NOMO-1 treated with dmso at 0.1 percent for 144 hours (cell line): Measurements from ENCODE around the gene FAIM.
"Not testable (repeated sequence)": the region's sequence is repeated elsewhere in the genome, so short reads cannot be mapped to it uniquely, and the experiment has no call there.

ENCODE experiments used
- DNase-seq: peaks from one replicate; lab custom pipeline; 2025; ENCODE audit not compliant: unreplicated experiment; lab: John Stamatoyannopoulos, UW

Gene FAIM

GRCh38 chr3:138675393-138675792 lies 66.8 kb downstream of the FAIM start:
- no peak for DNase-seq

- no peak for DNase-seq
Observed at GRCh38 chr3:138678086-138678485, 69.5 kb downstream of the FAIM start.

- no peak for DNase-seq
Observed at GRCh38 chr3:138678874-138679392, 70.4 kb downstream of the FAIM start.

GRCh38 chr3:138680974-138681373 lies 72.4 kb downstream of the FAIM start:
- not testable (repeated sequence) for DNase-seq

- DNase-seq, result no peak
Observed at GRCh38 chr3:138681463-138682220, 73.1 kb downstream of the FAIM start.

GRCh38 chr3:138682648-138683047 lies 74.1 kb downstream of the FAIM start:
- DNase-seq, result no peak
